Epithelial cell of proximal tubule (primary cell): ENCODE measurements around the gene NSUN2. TPM values are rescaled to one million over a fixed set of nuclear protein-coding genes. Genes with fewer than 3 reads are reported as not detected.

ENCODE experiments used
- DNase-seq: peaks from one replicate; pipeline ENCODE4 v3.0.0-alpha.2; 2011; ENCODE audit warnings: low read depth
- H3K4me3 ChIP-seq: 2 replicates; pipeline ENCODE4 v1.5.1; 2011; ENCODE audit warnings: low read depth, mild to moderate bottlenecking, low read length
- total RNA-seq: library from RNA; depleted of rRNA; stranded (reverse); fragments of >200 nt; gene quantifications from 2 replicates; pipeline ENCODE4 v1.2.3, GENCODE V29; 2015
- TF ChIP-seq, protein P1 (sequence below): conservative IDR thresholded peaks from 2 replicates; pipeline ENCODE4 v1.5.1; 2012; ENCODE audit warnings: low read depth, mild to moderate bottlenecking, low read length

Gene NSUN2
- total RNA-seq, 1 donor from 2014 or later, result 59.0 TPM

GRCh38 chr5:6568383-6568782, 64.5 kb downstream of the NSUN2 start:
- no peak for DNase-seq
- H3K4me3 ChIP-seq, result no peak overlapping the region
- TF ChIP-seq, protein P1, sequence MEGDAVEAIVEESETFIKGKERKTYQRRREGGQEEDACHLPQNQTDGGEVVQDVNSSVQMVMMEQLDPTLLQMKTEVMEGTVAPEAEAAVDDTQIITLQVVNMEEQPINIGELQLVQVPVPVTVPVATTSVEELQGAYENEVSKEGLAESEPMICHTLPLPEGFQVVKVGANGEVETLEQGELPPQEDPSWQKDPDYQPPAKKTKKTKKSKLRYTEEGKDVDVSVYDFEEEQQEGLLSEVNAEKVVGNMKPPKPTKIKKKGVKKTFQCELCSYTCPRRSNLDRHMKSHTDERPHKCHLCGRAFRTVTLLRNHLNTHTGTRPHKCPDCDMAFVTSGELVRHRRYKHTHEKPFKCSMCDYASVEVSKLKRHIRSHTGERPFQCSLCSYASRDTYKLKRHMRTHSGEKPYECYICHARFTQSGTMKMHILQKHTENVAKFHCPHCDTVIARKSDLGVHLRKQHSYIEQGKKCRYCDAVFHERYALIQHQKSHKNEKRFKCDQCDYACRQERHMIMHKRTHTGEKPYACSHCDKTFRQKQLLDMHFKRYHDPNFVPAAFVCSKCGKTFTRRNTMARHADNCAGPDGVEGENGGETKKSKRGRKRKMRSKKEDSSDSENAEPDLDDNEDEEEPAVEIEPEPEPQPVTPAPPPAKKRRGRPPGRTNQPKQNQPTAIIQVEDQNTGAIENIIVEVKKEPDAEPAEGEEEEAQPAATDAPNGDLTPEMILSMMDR, result no peak

DNA sequence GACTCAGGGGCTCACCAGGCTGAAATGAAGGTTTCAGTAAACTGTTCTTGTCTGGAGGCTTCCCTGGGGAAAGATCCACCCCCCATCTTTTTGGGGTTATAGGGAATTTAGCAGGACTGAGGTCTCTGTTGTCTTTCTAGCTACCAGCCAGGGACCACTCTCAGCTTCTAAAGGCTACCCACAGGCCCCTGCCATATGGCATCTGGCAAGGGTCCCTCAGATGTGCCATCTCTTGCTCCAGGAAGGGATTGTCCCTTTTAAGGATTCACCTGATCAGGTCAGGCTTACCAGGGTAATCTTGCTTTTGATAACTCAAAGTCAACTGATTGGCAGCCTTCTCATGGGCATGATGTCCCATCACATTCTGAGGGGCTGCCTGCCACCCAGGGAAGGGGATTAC, 65.0 kb downstream of the NSUN2 start:
- DNase-seq, result no peak
- TF ChIP-seq, protein P1, result no peak
- no peak overlapping the region for H3K4me3 ChIP-seq

- TF ChIP-seq, protein P1, result no peak
- H3K4me3 ChIP-seq, result no peak overlapping the region
- no peak for DNase-seq
These were observed 65.8 kb downstream of the NSUN2 start for GRCh38 chr5:6567068-6567467.

- TF ChIP-seq, protein P1, result no peak
- DNase-seq, result no peak
- no peak overlapping the region for H3K4me3 ChIP-seq
These were observed 67.4 kb downstream of the NSUN2 start for GRCh38 chr5:6565492-6565891.

- DNase-seq, result no peak
- TF ChIP-seq, protein P1, result no peak
- no peak overlapping the region for H3K4me3 ChIP-seq
These were observed 74.9 kb downstream of the NSUN2 start for GRCh38 chr5:6557807-6558575.

DNA sequence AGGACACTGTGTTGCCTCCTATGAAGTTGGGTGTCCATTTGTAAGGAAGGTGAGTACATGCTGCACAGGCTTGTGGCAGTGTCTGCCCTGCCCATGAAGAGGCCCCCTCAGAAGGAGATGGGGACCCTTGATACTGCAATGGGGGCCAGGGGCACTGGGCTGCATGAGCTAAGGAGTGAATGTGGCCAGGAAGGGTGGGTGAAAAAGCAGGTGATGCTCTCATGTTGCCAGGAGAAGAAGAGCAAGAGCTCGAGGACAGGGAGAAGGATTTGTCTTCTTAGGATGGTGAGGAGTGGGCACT, 76.1 kb downstream of the NSUN2 start:
- TF ChIP-seq, protein P1, result no peak
- H3K4me3 ChIP-seq, result no peak overlapping the region
- DNase-seq, result no peak
